GM21576 (cell line): Measurements from ENCODE around the gene CCDC112.
"Not testable (repeated sequence)": the region's sequence is repeated elsewhere in the genome, so short reads cannot be mapped to it uniquely, and the experiment has no call there.

Experiments
- ATAC-seq: cut with Tn5 transposase; IDR thresholded peaks from one replicate; pipeline ENCODE4 v1.9.1; 2021; ENCODE audit warnings: mild to moderate bottlenecking, moderate library complexity; ENCODE audit not compliant: unreplicated experiment

CCDC112 gene

GRCh38 chr5:115296124-115297022 is at the start of gene CCDC112:
Gene CCDC112 (minus strand): TSS chr5:115296654. CDS start chr5:115296543, 111 bp downstream.
- ATAC-seq = peak; percentile 74

GRCh38 chr5:115345344-115345743 is 48.9 kb upstream of the CCDC112 start:
- ATAC-seq = no peak

- no peak for ATAC-seq
These were observed 47.4 kb upstream of the CCDC112 start for GRCh38 chr5:115343855-115344254.

GRCh38 chr5:115342590-115343377 is 46.3 kb upstream of the CCDC112 start:
- ATAC-seq = no peak

GRCh38 chr5:115341745-115342144 is 45.3 kb upstream of the CCDC112 start:
- no peak for ATAC-seq

- no peak for ATAC-seq
These were observed 42.4 kb upstream of the CCDC112 start for GRCh38 chr5:115338851-115339250.

GRCh38 chr5:115337882-115338281 is 41.4 kb upstream of the CCDC112 start:
- no peak for ATAC-seq

GRCh38 chr5:115336964-115337363 is 40.5 kb upstream of the CCDC112 start:
- ATAC-seq = no peak

GRCh38 chr5:115336201-115336720 is 39.8 kb upstream of the CCDC112 start:
- no peak for ATAC-seq

- ATAC-seq = no peak
These were observed 38.8 kb upstream of the CCDC112 start for GRCh38 chr5:115335301-115335700.

- no peak for ATAC-seq
These were observed 36.7 kb upstream of the CCDC112 start for GRCh38 chr5:115333164-115333563.

- ATAC-seq = no peak
These were observed 34.4 kb upstream of the CCDC112 start for GRCh38 chr5:115330830-115331229.

- no peak for ATAC-seq
These were observed 33.0 kb upstream of the CCDC112 start for GRCh38 chr5:115329475-115329874.

- not testable (repeated sequence) for ATAC-seq
These were observed 32.3 kb upstream of the CCDC112 start for GRCh38 chr5:115328617-115329274.

- ATAC-seq = no peak
These were observed 29.0 kb upstream of the CCDC112 start for GRCh38 chr5:115325296-115325959.

GRCh38 chr5:115324021-115324420 is 27.6 kb upstream of the CCDC112 start:
- no peak for ATAC-seq

- ATAC-seq = no peak
These were observed 26.3 kb upstream of the CCDC112 start for GRCh38 chr5:115322729-115323128.

- no peak for ATAC-seq
These were observed 24.9 kb upstream of the CCDC112 start for GRCh38 chr5:115321309-115321708.

- no peak for ATAC-seq
These were observed 24.1 kb upstream of the CCDC112 start for GRCh38 chr5:115320515-115320914.

- ATAC-seq = no peak
These were observed 23.6 kb upstream of the CCDC112 start for GRCh38 chr5:115320006-115320405.

- ATAC-seq = no peak
These were observed 22.6 kb upstream of the CCDC112 start for GRCh38 chr5:115319007-115319406.
